Keratinocyte (primary cell): ENCODE data around the gene OLFML2A. TPM values are rescaled to one million over a fixed set of nuclear protein-coding genes. Genes with fewer than 3 reads are reported as not detected.

Experiments
- DNase-seq: peaks from one replicate; pipeline ENCODE4 v3.0.0-alpha.2; 2011; ENCODE audit warnings: low read depth, missing footprints, low spot score
- FAIRE-seq: peaks from 2 replicates; lab custom pipeline; 2011; peaks lifted over from hg19 to GRCh38; lab: Jason Lieb, UNC
- H2AFZ ChIP-seq: 2 replicates; pipeline ENCODE4 v1.6.0; 2012; ENCODE audit warnings: low read length, control low read depth, inconsistent platforms; ENCODE audit not compliant: control insufficient read depth
- H3K27ac ChIP-seq: 2 replicates; pipeline ENCODE4 v1.5.1; 2011; ENCODE audit warnings: low read length; ENCODE audit not compliant: control insufficient read depth, insufficient read depth
- H3K27me3 ChIP-seq: 3 replicates; pipeline ENCODE4 v1.6.0; 2011; ENCODE audit warnings: low read length; ENCODE audit not compliant: control insufficient read depth, insufficient read depth; ENCODE audit errors: extremely low read depth
- H3K36me3 ChIP-seq, 2 experiments: 2 replicates in 1 of 2; 3 replicates in 1 of 2; pipeline ENCODE4 v1.5.1; 2011; ENCODE audit warnings: low read length in 2 of 2, mild to moderate bottlenecking in 1 of 2; ENCODE audit not compliant: control insufficient read depth in 2 of 2, insufficient read depth in 2 of 2; ENCODE audit errors: extremely low read depth in 1 of 2
- H3K4me1 ChIP-seq: 3 replicates; pipeline ENCODE4 v1.5.1; 2011; ENCODE audit warnings: low read length; ENCODE audit not compliant: control insufficient read depth, insufficient read depth; ENCODE audit errors: extremely low read depth
- H3K4me2 ChIP-seq: 3 replicates; pipeline ENCODE4 v1.6.0; 2011; ENCODE audit warnings: low read depth, low read length; ENCODE audit not compliant: control insufficient read depth, insufficient read depth; ENCODE audit errors: extremely low read depth
- H3K4me3 ChIP-seq, 3 experiments: fragments of 200-600 bp in 1 of 3; sonication (generic) in 1 of 3; 2 replicates in 2 of 3; 3 replicates in 1 of 3; pipeline ENCODE4 v1.5.1; 2011 to 2016; ENCODE audit warnings: low read length in 3 of 3, mild to moderate bottlenecking in 3 of 3, control low read depth in 2 of 3, inconsistent platforms in 1 of 3, low read depth in 1 of 3, mixed read lengths in 1 of 3, mixed run types in 1 of 3, moderate library complexity in 1 of 3; ENCODE audit not compliant: control insufficient read depth in 2 of 3, insufficient read depth in 2 of 3; ENCODE audit errors: extremely low read depth in 1 of 3
- H3K79me2 ChIP-seq: 2 replicates; pipeline ENCODE4 v1.6.0; 2012; ENCODE audit warnings: low read length; ENCODE audit not compliant: control insufficient read depth, insufficient read depth
- H3K9ac ChIP-seq: 3 replicates; pipeline ENCODE4 v1.6.0; 2011; ENCODE audit warnings: low read length; ENCODE audit not compliant: control insufficient read depth, insufficient read depth; ENCODE audit errors: extremely low read depth
- H3K9me1 ChIP-seq: 3 replicates; pipeline ENCODE4 v1.6.0; 2011; ENCODE audit warnings: low read length; ENCODE audit not compliant: control insufficient read depth, insufficient read depth; ENCODE audit errors: extremely low read depth
- H3K9me3 ChIP-seq: 2 replicates; pipeline ENCODE4 v1.5.1; 2012; ENCODE audit warnings: low read depth, low read length; ENCODE audit not compliant: control insufficient read depth
- H4K20me1 ChIP-seq: 3 replicates; pipeline ENCODE4 v1.6.0; 2011; ENCODE audit warnings: low read length; ENCODE audit not compliant: control insufficient read depth, insufficient read depth; ENCODE audit errors: extremely low read depth
- CTCF ChIP-seq, 3 experiments: IDR thresholded peaks in 1 of 3; conservative IDR thresholded peaks in 1 of 3; optimal IDR thresholded peaks in 1 of 3; 2 replicates in 2 of 3; 3 replicates in 1 of 3; pipeline versions ENCODE3 to v1.5.1; 2011; ENCODE audit warnings: low read length in 3 of 3, mild to moderate bottlenecking in 3 of 3, moderate library complexity in 2 of 3, control low read depth in 1 of 3, inconsistent platforms in 1 of 3; ENCODE audit not compliant: insufficient read depth in 2 of 3; ENCODE audit errors: extremely low read depth in 1 of 3
- EZH2 ChIP-seq: IDR thresholded peaks from one replicate; pipeline ENCODE4 v1.6.1; 2012; ENCODE audit warnings: inconsistent platforms, mild to moderate bottlenecking, low read length, moderate library complexity
- dilution Hi-C: fragments of 300-500 bp; cut with MboI; formaldehyde crosslinking; loops from one replicate; pipeline ENCODE4 v1.7.0; 2020; ENCODE audit warnings: low sequenced_read_pairs; ENCODE audit not compliant: extremely low pct_ligation_motif_present
- polyA plus RNA-seq, 5 experiments: library from polyadenylated mRNA; depleted of rRNA in 3 of 5; stranded (reverse) in 3 of 5; stranded (forward) in 1 of 5; unstranded in 1 of 5; fragments of >200 nt; gene quantifications; 1 replicate in 1 of 5; 2 replicates in 3 of 5; 3 replicates in 1 of 5; pipeline versions ENCODE4 v1.2.1 to v1.2.3, GENCODE V29; 2011 to 2012; ENCODE audit warnings: missing spikeins in 2 of 5, low read depth in 1 of 5, low replicate concordance in 1 of 5

The OLFML2A gene
- polyA plus RNA-seq, 1 donor (not counting 4 experiments of a cell fraction or from before 2014, with no cell fraction given), result 1.1 TPM

- Histone ChIP-seq H4K20me1 (no peaks in the 10 kb centered on the region), H3K9me3 (no peaks in the 10 kb centered on the region), H3K9me1 (no peaks in the 10 kb centered on the region), H3K27me3 (peaks cover 2% of the 10 kb centered on the region), H3K27ac (no peak overlapping the region), H3K4me2 (no peak overlapping the region), H3K4me1 (no peaks in the 10 kb centered on the region), H3K4me3 (no peak overlapping the region), H2AFZ (no peak overlapping the region), H3K36me3 (no peaks in the 10 kb centered on the region), H3K79me2 (no peaks in the 10 kb centered on the region), H3K9ac (no peak overlapping the region)
- DNase-seq (no peak), FAIRE-seq (no peak)
- dilution Hi-C loops, result no loop called here
- TF ChIP-seq CTCF (optimal IDR thresholded peaks at IDR 0.05 in 1 of 3, IDR thresholded peaks at IDR 0.05 in 1 of 3, conservative IDR thresholded peaks at IDR 0.05 in 1 of 3; ENCODE audit: extremely low read depth in 1 of 3, insufficient read depth in 2 of 3, low read length in 3 of 3), result no peak
- no peak for TF ChIP-seq EZH2
Observed at GRCh38 chr9:124790301-124790700, 13.4 kb downstream of the OLFML2A start.

- no peak for FAIRE-seq
- dilution Hi-C loops, result no loop called here
- no peaks in the 10 kb centered on the region for H3K9me3 ChIP-seq
- H3K9ac ChIP-seq, result no peak overlapping the region
- no peaks in the 10 kb centered on the region for H3K36me3 ChIP-seq
- no peaks in the 10 kb centered on the region for H4K20me1 ChIP-seq
- H3K4me3 ChIP-seq, result no peak overlapping the region
- H3K27ac ChIP-seq, result no peak overlapping the region
- no peak for DNase-seq
- no peak for TF ChIP-seq CTCF (optimal IDR thresholded peaks at IDR 0.05 in 1 of 3, IDR thresholded peaks at IDR 0.05 in 1 of 3, conservative IDR thresholded peaks at IDR 0.05 in 1 of 3; ENCODE audit: extremely low read depth in 1 of 3, insufficient read depth in 2 of 3, low read length in 3 of 3)
- TF ChIP-seq EZH2, result no peak
- H3K79me2 ChIP-seq, result no peaks in the 10 kb centered on the region
- H3K27me3 ChIP-seq, result peaks cover 2% of the 10 kb centered on the region
- H3K4me1 ChIP-seq, result no peaks in the 10 kb centered on the region
- H2AFZ ChIP-seq, result no peak overlapping the region
- no peaks in the 10 kb centered on the region for H3K9me1 ChIP-seq
- H3K4me2 ChIP-seq, result no peak overlapping the region
Observed at GRCh38 chr9:124790801-124791505, 14.0 kb downstream of the OLFML2A start.
